Heart right ventricle (tissue), 16 donors: ENCODE measurements around the gene UHMK1. TPM values are rescaled to one million over a fixed set of nuclear protein-coding genes. Genes with fewer than 3 reads are reported as not detected.
A peak's percentile ranks its signal among the peaks of the same experiment; 100 is the strongest.

Experiments used
- ATAC-seq, 8 donors: fragments of 200-7000 bp; cut with Tn5 transposase; one replicate each; pipeline ENCODE4 v1.9.1; 2020; ENCODE audit warnings: mild to moderate bottlenecking in 8 of 8, moderate library complexity in 8 of 8, moderate number of reproducible peaks in 1 of 8
- DNase-seq, 2 donors: peaks; one replicate each; pipeline ENCODE4 v3.0.0-alpha.2; 2020
- H3K27ac ChIP-seq, 10 donors: fragments of 200-600 bp; sonication (generic) in 2 of 10; one replicate each; pipeline versions ENCODE4 v1.5.0 to v1.8.0; 2020 to 2022; ENCODE audit warnings: mild to moderate bottlenecking in 3 of 10
- H3K27me3 ChIP-seq, 7 donors: fragments of 200-600 bp; one replicate each; pipeline ENCODE4 v1.8.0; 2021 to 2022; ENCODE audit warnings: mild to moderate bottlenecking in 2 of 7
- H3K36me3 ChIP-seq, 9 donors: fragments of 200-600 bp; sonication (generic) in 1 of 9; one replicate each; pipeline versions ENCODE4 v1.5.0 to v1.8.0; 2020 to 2022; ENCODE audit warnings: mild to moderate bottlenecking in 2 of 9
- H3K4me1 ChIP-seq, 9 donors: fragments of 200-600 bp; sonication (generic) in 1 of 9; one replicate each; pipeline versions ENCODE4 v1.5.0 to v1.8.0; 2020 to 2022; ENCODE audit warnings: mild to moderate bottlenecking in 4 of 9
- H3K4me3 ChIP-seq, 10 donors: fragments of 200-600 bp; sonication (generic) in 2 of 10; one replicate each; pipeline versions ENCODE4 v1.5.0 to v1.8.0; 2020 to 2022; ENCODE audit warnings: mild to moderate bottlenecking in 7 of 10, moderate library complexity in 2 of 10
- H3K9me3 ChIP-seq, 11 donors: fragments of 200-600 bp in 10 of 11; sonication (generic) in 2 of 11; one replicate each; pipeline versions ENCODE4 v1.5.0 to v1.8.0; 2013 to 2022; ENCODE audit warnings: mild to moderate bottlenecking in 2 of 11, control low read depth in 1 of 11, moderate library complexity in 1 of 11
- WGBS, 2 donors: extraction: QIAGEN DNeasy Blood & Tissue Kit; methylation state at CpG; one replicate each; pipeline ENCODE4 v1.1.7; 2013; ENCODE audit warnings: inconsistent platforms in 1 of 2; 5-methylcytosine and 5-hydroxymethylcytosine counted together
- intact Hi-C, 10 donors: fragments of 100-400 bp; cut with DNase I; formaldehyde crosslinking; loops; one replicate each; pipeline versions ENCODE4 v1.11.1 to v1.14.2; 2022
- polyA plus RNA-seq, 2 donors: library from polyadenylated mRNA; stranded (reverse); fragments of 200-250 nt; gene quantifications; one replicate each; pipeline ENCODE4 v1.2.3, GENCODE V29; 2013
- total RNA-seq, 10 donors: library from RNA; stranded (reverse); fragmentation: NEBNext Ultra II Directional in 3 of 10; extraction: Animal tissue kit (Norgen Biotek cat#: 25700) in 3 of 10; gene quantifications; one replicate each; pipeline versions ENCODE4 v1.2.1 to v1.2.4, GENCODE V29; 2021 to 2023
- TF ChIP-seq, protein P1 (sequence below), 9 donors: fragments of 200-600 bp; sonication (generic) in 2 of 9; IDR thresholded peaks; one replicate each; pipeline versions ENCODE4 v1.5.0 to v1.8.0; 2021 to 2022; ENCODE audit warnings: antibody characterized with exemption in 9 of 9, mild to moderate bottlenecking in 5 of 9, moderate library complexity in 1 of 9
- donor health status: Arrhythmogenic right ventricular cardiomyopathy.
- donor health status: ischemic (EF 13 %, LVEDD 7.1; RV severe dilation, severe dysfunction).
- donor health status: healthy with polysubstance abuse.
- donor health status: DM: no; HTN: yes; CAD: no.
- donor health status: DM: no; HTN: no; CAD: no.
- donor health status: ischemic (EF 25% LVEDD 6.9; RV normal size, moderate dysfunction).
- donor health status: ischemic (EF 25% LVEDD 5.7; RV mildly dilated, moderate dysfunction).
- donor health status: healthy.
- donor health status: DM: yes; HTN: yes; CAD: no.
- donor health status: Ischemic cardiomyopathy.
- donor health status: ischemic (EF 35%, LVEDD 5.7; RV mildly dilated, moderate dysfunction).
- donor health status: nonischemic (EF 11% LVEDD 7.7; RV severe dilation, severe dysfunction).
- donor health status: DM: yes; HTN: yes; CAD: no.
- donor health status: PGD.
- donor health status: ischemic (EF 29% LVEDD 5.4; RV normal size, mild dysfunction).
- donor health status: nonischemic (EF 23%, LVEDD 6.1; RV moderate dilation, normal function).

Gene UHMK1
- total and polyA plus RNA-seq, 12 donors: 6.7 to 30.6 (median 20.0) TPM

GRCh38 chr1:162543228-162543627, 45.6 kb downstream of the UHMK1 start:
- Histone ChIP-seq H3K27me3 (no peaks in the 10 kb centered on the region), H3K27ac (no peak overlapping the region), H3K4me1 (peaks cover 0 to 11% (median 8%) of the 10 kb centered on the region in 9 donors), H3K4me3 (no peak overlapping the region), H3K9me3 (peaks cover 0 to 17% (median 7%) of the 10 kb centered on the region in 11 donors), H3K36me3 (no peaks in the 10 kb centered on the region)
- 81 to 99% methylated on average over 3 of the region's 3 CpGs for WGBS, 2 donors
- TF ChIP-seq, protein P1, sequence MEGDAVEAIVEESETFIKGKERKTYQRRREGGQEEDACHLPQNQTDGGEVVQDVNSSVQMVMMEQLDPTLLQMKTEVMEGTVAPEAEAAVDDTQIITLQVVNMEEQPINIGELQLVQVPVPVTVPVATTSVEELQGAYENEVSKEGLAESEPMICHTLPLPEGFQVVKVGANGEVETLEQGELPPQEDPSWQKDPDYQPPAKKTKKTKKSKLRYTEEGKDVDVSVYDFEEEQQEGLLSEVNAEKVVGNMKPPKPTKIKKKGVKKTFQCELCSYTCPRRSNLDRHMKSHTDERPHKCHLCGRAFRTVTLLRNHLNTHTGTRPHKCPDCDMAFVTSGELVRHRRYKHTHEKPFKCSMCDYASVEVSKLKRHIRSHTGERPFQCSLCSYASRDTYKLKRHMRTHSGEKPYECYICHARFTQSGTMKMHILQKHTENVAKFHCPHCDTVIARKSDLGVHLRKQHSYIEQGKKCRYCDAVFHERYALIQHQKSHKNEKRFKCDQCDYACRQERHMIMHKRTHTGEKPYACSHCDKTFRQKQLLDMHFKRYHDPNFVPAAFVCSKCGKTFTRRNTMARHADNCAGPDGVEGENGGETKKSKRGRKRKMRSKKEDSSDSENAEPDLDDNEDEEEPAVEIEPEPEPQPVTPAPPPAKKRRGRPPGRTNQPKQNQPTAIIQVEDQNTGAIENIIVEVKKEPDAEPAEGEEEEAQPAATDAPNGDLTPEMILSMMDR (IDR thresholded peaks at IDR 0.05): no peak
- no peak for ATAC-seq
- no peak for DNase-seq
- intact Hi-C loops: loop anchor here in 1 of 10 donors (10.0 kb wide), 1 partner anchor 118 kb away; no protein-coding TSS in a partner anchor

DNA sequence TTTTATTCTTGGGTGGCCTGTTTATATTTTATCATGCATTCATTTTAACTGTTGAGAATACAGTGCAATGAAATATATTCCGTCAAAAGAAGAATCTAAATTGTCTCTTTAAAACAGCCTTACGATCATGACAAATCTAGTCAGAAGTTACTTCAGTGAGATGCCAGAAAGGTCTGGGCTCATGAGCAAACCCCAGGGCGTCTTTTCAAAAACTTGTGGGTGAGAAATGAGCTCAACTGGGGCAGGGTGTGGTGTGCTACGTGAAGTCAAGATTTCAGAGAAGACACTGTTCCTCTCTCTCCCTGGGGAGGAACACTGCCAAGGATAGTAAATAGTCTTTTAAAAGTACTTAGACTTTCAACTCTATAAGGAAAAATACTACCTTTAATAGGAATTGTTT, 50.6 kb downstream of the UHMK1 start:
- DNase-seq (peak in 1 of 2 donors; percentile 38), ATAC-seq (peak in 3 of 8 donors; percentile 70 to 82 (median 72))
- intact Hi-C loops: loop anchor here in 1 of 10 donors (10.0 kb wide), 1 partner anchor 123 kb away; no protein-coding TSS in a partner anchor
- Histone ChIP-seq H3K36me3 (no peaks in the 10 kb centered on the region), H3K9me3 (peaks cover 0 to 9% (median 4%) of the 10 kb centered on the region in 11 donors), H3K27ac (peak overlapping the region in 2 of 10 donors; percentile 24 to 57), H3K4me3 (no peak overlapping the region), H3K27me3 (no peaks in the 10 kb centered on the region), H3K4me1 (peaks cover 0 to 7% (median 0%) of the 10 kb centered on the region in 9 donors)
- 77 to 81% methylated on average over 4 of the region's 4 CpGs for WGBS, 2 donors
- TF ChIP-seq, protein P1 (IDR thresholded peaks at IDR 0.05): no peak

- 73 to 84% methylated on average over 2 of the region's 2 CpGs for WGBS, 2 donors
- ATAC-seq (no peak), DNase-seq (no peak)
- no peak overlapping the region for H3K4me3 ChIP-seq
- H3K27me3 ChIP-seq: no peaks in the 10 kb centered on the region
- intact Hi-C loops: loop anchor here in 1 of 10 donors (10.0 kb wide), 1 partner anchor 124 kb away; no protein-coding TSS in a partner anchor
- H3K27ac ChIP-seq: peak overlapping the region in 3 of 10 donors; percentile 19 to 57 (median 22)
- TF ChIP-seq, protein P1 (IDR thresholded peaks at IDR 0.05): no peak
- no peaks in the 10 kb centered on the region for H3K36me3 ChIP-seq
- peaks cover 0 to under 1% (median 0%) of the 10 kb centered on the region in 11 donors for H3K9me3 ChIP-seq
- peaks cover 0 to 7% (median 0%) of the 10 kb centered on the region in 9 donors for H3K4me1 ChIP-seq
Observed at GRCh38 chr1:162549001-162549400, 51.4 kb downstream of the UHMK1 start.

- Histone ChIP-seq H3K4me3 (no peak overlapping the region), H3K4me1 (peaks cover 0 to 7% (median 0%) of the 10 kb centered on the region in 9 donors), H3K27ac (no peak overlapping the region), H3K9me3 (no peaks in the 10 kb centered on the region), H3K36me3 (no peaks in the 10 kb centered on the region), H3K27me3 (no peaks in the 10 kb centered on the region)
- WGBS, 2 donors: 72 to 88% methylated on average over 1 of the region's 1 CpG
- DNase-seq: no peak
- intact Hi-C loops: no loop called here
- no peak for ATAC-seq
- TF ChIP-seq, protein P1 (IDR thresholded peaks at IDR 0.05): no peak
Observed at GRCh38 chr1:162550925-162551324, 53.3 kb downstream of the UHMK1 start.
